ENCODE data around the gene ARHGEF3.

ARHGEF3 gene

DNA sequence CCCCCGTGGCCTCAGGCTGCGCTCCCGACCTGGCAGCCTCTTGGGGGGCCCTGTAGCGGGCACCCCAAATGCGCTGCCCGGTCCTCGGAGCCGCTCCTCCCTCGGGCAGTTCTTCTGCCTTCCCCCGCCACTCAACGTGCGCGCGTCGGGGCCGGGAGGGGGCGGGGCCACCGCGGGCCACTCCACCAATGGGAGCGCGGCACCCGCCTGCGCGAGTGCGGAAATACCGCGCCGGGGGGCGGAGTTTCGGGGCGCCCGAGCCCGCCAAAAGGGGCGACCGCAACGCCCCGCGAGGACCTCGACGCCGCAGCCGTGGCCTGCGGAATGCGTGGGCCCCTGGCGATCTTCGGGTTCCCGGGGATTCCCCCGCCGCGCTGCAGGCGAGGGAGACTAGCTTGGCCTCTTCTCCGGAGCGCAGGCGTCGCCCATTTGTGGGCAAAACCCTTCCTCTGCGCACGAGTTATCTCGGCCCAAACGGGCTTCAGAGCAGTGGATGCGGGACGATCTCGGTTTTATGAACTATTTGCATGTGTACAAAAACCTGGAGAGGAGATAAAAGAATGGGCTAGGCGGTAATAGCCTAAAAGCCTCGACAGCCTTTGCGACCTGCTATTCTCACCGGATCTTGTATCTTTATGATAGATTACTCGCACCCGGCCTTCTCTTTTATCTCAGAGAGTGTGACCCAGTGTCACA is 118.5 kb downstream of the ARHGEF3 start, which contains the start of gene TASOR:
Gene TASOR, minus strand, starts transcription at position 144 of the 696 bp plus-strand sequence. CDS start 259 bp downstream, outside the sequence.
- Histone ChIP-seq H3K9ac (ENCODE audit: low read depth, low read length) (peak within 1 kb of the TSS; percentile 98), H3K4me1 (ENCODE audit: insufficient read depth, low read length) (peaks cover 23% of the 10 kb centered on the region), H3K4me3 (ENCODE audit: low read length) (peak within 1 kb of the TSS; percentile 94), H3K27ac (ENCODE audit: low read length) (peak within 1 kb of the TSS; percentile 98), H3K36me3 (ENCODE audit: insufficient read depth, low read depth, low read length) (peaks cover 12% of the 10 kb centered on the region), H3K9me3 (ENCODE audit: insufficient read depth, low read depth, low read length) (peaks cover 11% of the 10 kb centered on the region), H3K27me3 (ENCODE audit: insufficient read depth, low read length) (peaks cover 25% of the 10 kb centered on the region)

DNA sequence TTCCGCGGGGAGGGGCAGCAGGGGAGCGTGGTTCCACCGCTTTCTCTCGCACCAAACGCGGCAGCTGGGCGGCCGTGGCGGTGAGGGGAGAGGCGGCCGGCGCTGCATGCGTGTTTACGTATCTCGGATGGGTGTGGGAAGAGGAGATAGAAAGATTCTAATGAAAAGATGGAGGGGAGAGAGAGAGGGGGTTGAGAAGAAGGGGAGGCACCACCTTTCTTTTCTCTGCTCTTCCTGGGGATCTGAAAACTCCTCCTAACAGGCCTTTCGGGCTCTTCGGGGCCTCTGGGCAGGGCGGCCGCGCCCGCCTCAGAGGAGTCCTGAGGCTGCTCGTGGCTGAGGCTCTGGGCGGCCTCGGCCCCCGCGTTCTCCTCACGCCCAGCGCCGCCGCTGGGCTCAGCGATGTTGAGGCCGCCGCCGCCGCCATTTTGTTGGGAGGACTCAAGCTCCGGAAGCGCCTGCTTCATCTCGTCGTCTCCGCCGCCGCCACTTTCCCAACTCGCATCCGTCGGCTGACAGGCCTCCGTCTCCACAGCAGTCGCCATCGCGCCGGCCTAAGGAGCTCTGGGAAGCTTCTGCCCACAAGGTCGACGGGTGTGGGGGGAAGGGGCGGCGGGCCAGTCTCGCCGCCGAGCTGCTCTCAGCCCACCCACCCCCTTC is 119.2 kb downstream of the ARHGEF3 start:
- Histone ChIP-seq H3K36me3 (ENCODE audit: insufficient read depth, low read depth, low read length) (peaks cover 15% of the 10 kb centered on the region), H3K27me3 (ENCODE audit: insufficient read depth, low read length) (peaks cover 25% of the 10 kb centered on the region), H3K9ac (ENCODE audit: low read depth, low read length) (peak overlapping the region; percentile 98), H3K27ac (ENCODE audit: low read length) (peak overlapping the region; percentile 98), H3K9me3 (ENCODE audit: insufficient read depth, low read depth, low read length) (peaks cover 11% of the 10 kb centered on the region), H3K4me1 (ENCODE audit: insufficient read depth, low read length) (peaks cover 23% of the 10 kb centered on the region), H3K4me3 (ENCODE audit: low read length) (peak overlapping the region; percentile 94)

GRCh38 chr3:56681984-56682461 is 119.7 kb downstream of the ARHGEF3 start:
- Histone ChIP-seq H3K27me3 (ENCODE audit: insufficient read depth, low read length) (peaks cover 25% of the 10 kb centered on the region), H3K4me1 (ENCODE audit: insufficient read depth, low read length) (peaks cover 23% of the 10 kb centered on the region), H3K27ac (ENCODE audit: low read length) (peak overlapping the region; percentile 98), H3K9me3 (ENCODE audit: insufficient read depth, low read depth, low read length) (peaks cover 11% of the 10 kb centered on the region), H3K4me3 (ENCODE audit: low read length) (peak overlapping the region; percentile 94), H3K36me3 (ENCODE audit: insufficient read depth, low read depth, low read length) (peaks cover 21% of the 10 kb centered on the region), H3K9ac (ENCODE audit: low read depth, low read length) (peak overlapping the region; percentile 98)

DNA sequence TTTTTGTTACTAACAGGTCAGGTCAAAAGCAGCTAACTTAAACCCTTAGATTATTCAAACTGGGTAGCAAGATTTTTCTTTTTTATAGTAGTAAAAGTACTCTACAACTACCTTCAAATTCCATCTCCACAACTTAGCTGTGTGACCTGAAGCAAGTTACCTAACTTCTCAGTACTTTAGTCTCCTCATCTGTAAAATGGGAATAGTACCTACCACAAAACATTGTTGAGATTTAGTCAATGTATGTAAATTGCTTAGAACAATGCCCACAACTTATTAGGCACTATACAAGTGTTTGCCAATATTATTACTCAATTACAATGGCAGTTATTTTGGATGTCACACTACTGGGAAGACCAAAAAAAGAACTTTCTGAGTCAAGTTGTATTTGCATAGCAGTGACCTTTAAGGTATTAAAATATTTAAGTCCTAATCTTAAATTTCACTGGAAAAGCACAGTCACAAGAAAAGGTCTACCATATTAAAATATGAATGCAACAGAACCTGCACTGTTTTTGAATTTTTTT is 121.6 kb downstream of the ARHGEF3 start:
- H3K4me1 ChIP-seq (ENCODE audit: insufficient read depth, low read length): peaks cover 23% of the 10 kb centered on the region
- H3K27ac ChIP-seq (ENCODE audit: low read length): no peak overlapping the region
- H3K4me3 ChIP-seq (ENCODE audit: low read length): peak overlapping the region; percentile 94
- H3K9me3 ChIP-seq (ENCODE audit: insufficient read depth, low read depth, low read length): peaks cover 11% of the 10 kb centered on the region
- peaks cover 25% of the 10 kb centered on the region for H3K36me3 ChIP-seq (ENCODE audit: insufficient read depth, low read depth, low read length)
- peaks cover 19% of the 10 kb centered on the region for H3K27me3 ChIP-seq (ENCODE audit: insufficient read depth, low read length)
- no peak overlapping the region for H3K9ac ChIP-seq (ENCODE audit: low read depth, low read length)
